MM.1S (cell line): ENCODE measurements around the gene PRSS56.

Experiments
- CTCF ChIP-seq: fragments of 300-600 bp; sonication (generic); IDR thresholded peaks from 2 replicates; pipeline ENCODE4 v1.5.1; 2016; ENCODE audit warnings: antibody characterized with exemption, low read length, mixed read lengths
- EZH2 ChIP-seq: fragments of 300-600 bp; sonication (generic); optimal IDR thresholded peaks from 2 replicates; pipeline ENCODE3; 2017; ENCODE audit warnings: low read depth, mild to moderate bottlenecking, antibody characterized with exemption, low read length, mixed read lengths
- EZH2phosphoT487 ChIP-seq: fragments of 300-600 bp; sonication (generic); IDR thresholded peaks from 2 replicates; pipeline ENCODE4 v1.6.1; 2018; ENCODE audit warnings: antibody characterized with exemption, low read length

- TF ChIP-seq CTCF: no peak
- no peak for TF ChIP-seq EZH2
- TF ChIP-seq EZH2phosphoT487: no peak
Observed at GRCh38 chr2:232535761-232536530, 15.8 kb downstream of the PRSS56 start.
